Ascending aorta (tissue), 2 donors: ENCODE measurements around the gene VEGFA. TPM values are rescaled to one million over a fixed set of nuclear protein-coding genes. Genes with fewer than 3 reads are reported as not detected.

Source experiments
- DNase-seq, 2 donors: peaks; one replicate each; pipeline ENCODE4 v3.0.0-alpha.2; 2019; ENCODE audit warnings: low spot score in 2 of 2
- H3K27ac ChIP-seq, 2 donors: fragments of 200-600 bp; sonication (generic); one replicate each; pipeline ENCODE4 v1.5.1; 2016 to 2017; ENCODE audit warnings: mild to moderate bottlenecking in 1 of 2
- H3K27me3 ChIP-seq: fragments of 200-600 bp; sonication (generic); one replicate; pipeline ENCODE4 v1.5.1; 2017
- H3K36me3 ChIP-seq, 2 donors: fragments of 200-600 bp; sonication (generic); one replicate each; pipeline ENCODE4 v1.5.1; 2016
- H3K4me1 ChIP-seq, 2 donors: fragments of 200-600 bp; sonication (generic); one replicate each; pipeline ENCODE4 v1.5.1; 2016 to 2017; ENCODE audit warnings: mild to moderate bottlenecking in 1 of 2
- H3K4me3 ChIP-seq, 2 donors: fragments of 200-600 bp; sonication (generic); one replicate each; pipeline ENCODE4 v1.5.1; 2016 to 2017; ENCODE audit warnings: mild to moderate bottlenecking in 1 of 2
- H3K9me3 ChIP-seq, 2 donors: fragments of 200-600 bp; sonication (generic); one replicate each; pipeline ENCODE4 v1.5.1; 2016
- intact Hi-C: fragments of 100-400 bp; cut with DNase I; formaldehyde crosslinking; loops from one replicate; pipeline ENCODE4 v1.15.1; 2023
- total RNA-seq: library from RNA; depleted of rRNA; stranded (reverse); fragments of >200 nt; gene quantifications from one replicate; pipeline ENCODE4 v1.1.0, GENCODE V29; 2016
- TF ChIP-seq, protein P1 (sequence below), 3 experiments: fragments of 200-600 bp in 2 of 3; fragments of 450-650 bp in 1 of 3; sonication (generic) in 2 of 3; IDR thresholded peaks; one replicate each; pipeline ENCODE4 v1.5.1; 2016 to 2019; ENCODE audit warnings: antibody characterized with exemption in 3 of 3, mild to moderate bottlenecking in 1 of 3, moderate library complexity in 1 of 3

Gene VEGFA
- total RNA-seq, 1 donor from 2014 or later, result 110 TPM

DNA sequence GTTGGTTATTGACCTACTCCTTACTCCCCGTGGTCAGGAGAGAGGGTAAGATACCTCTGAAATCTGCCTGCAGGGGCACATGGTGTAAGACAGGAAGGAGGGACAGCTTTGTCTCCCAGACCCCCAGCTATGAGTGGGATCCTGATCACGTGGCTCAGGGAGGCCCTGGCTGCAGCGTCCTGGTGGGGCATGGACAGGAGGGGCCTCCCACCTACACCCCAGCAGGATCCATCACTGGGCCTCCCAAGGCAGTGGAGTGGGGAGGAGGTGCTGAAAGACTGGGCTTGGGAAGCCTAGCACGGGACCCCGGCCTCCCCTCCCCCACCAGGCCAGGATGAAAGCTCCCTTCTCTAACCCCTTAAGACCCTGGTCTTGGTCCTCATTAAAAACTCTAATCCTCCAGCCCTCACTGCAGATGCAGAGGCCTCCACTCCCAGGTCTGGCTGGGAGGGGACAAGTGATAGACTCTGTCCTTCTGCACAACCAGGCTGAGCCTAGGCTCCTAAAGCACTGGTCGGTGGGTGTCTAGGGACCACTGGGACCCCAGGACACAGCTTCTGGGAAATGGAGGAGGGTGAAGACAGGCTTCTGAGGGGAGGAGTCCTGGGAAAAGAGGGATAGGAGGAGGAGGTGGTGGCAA lies 29.6 kb upstream of the VEGFA start:
- intact Hi-C loops, result no loop called here
- H3K36me3 ChIP-seq, result no peaks in the 10 kb centered on the region
- H3K4me3 ChIP-seq, result no peak overlapping the region
- no peak overlapping the region for H3K27ac ChIP-seq
- TF ChIP-seq, protein P1, sequence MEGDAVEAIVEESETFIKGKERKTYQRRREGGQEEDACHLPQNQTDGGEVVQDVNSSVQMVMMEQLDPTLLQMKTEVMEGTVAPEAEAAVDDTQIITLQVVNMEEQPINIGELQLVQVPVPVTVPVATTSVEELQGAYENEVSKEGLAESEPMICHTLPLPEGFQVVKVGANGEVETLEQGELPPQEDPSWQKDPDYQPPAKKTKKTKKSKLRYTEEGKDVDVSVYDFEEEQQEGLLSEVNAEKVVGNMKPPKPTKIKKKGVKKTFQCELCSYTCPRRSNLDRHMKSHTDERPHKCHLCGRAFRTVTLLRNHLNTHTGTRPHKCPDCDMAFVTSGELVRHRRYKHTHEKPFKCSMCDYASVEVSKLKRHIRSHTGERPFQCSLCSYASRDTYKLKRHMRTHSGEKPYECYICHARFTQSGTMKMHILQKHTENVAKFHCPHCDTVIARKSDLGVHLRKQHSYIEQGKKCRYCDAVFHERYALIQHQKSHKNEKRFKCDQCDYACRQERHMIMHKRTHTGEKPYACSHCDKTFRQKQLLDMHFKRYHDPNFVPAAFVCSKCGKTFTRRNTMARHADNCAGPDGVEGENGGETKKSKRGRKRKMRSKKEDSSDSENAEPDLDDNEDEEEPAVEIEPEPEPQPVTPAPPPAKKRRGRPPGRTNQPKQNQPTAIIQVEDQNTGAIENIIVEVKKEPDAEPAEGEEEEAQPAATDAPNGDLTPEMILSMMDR (IDR thresholded peaks at IDR 0.05), result no peak
- no peaks in the 10 kb centered on the region for H3K9me3 ChIP-seq
- no peaks in the 10 kb centered on the region for H3K4me1 ChIP-seq
- no peaks in the 10 kb centered on the region for H3K27me3 ChIP-seq
- DNase-seq, result peak in 1 of 2 donors; percentile 45

DNA sequence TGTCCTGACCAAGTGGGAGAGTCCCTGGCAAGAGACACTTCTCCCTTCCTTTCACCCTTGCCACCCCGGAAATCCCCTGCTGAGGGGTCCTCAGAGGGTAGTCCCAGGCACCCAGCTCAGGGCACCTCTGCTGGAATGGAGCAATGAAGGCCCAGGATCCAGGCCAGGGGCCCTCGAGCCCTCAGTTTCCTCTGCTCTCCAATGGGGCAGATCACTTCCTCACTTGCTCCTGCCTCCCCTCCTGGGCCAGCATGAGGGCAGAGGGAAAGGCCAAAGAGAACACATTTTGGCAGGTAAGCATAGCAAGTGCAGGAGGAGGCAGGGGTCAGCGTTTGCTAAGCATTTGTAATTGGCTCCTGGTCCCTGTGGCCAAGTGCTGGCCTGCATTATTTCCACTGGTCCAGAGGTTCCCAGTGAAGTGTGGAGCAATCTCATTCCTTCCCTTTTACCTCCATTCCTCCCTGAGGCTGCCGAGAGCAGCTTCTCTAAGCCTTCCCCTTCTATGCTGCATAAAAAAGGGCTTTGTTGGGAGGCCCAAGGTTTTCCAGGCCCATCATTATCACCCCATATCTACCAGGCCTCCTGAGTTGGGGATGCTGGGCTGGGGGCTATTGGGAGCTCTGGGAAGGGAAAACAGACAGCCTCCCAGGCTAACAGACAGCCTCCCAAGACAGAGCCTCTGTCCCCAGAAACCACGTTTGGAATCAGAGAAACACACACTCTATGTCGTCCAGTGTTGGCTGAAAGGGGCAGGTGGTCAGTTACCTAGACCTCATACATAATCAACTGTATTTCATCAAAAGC lies 28.8 kb upstream of the VEGFA start:
- H3K36me3 ChIP-seq, result no peaks in the 10 kb centered on the region
- no peaks in the 10 kb centered on the region for H3K4me1 ChIP-seq
- no peaks in the 10 kb centered on the region for H3K27me3 ChIP-seq
- peak in 1 of 2 donors; percentile 45 for DNase-seq
- TF ChIP-seq, protein P1 (IDR thresholded peaks at IDR 0.05), result no peak
- H3K27ac ChIP-seq, result no peak overlapping the region
- no peak overlapping the region for H3K4me3 ChIP-seq
- no peaks in the 10 kb centered on the region for H3K9me3 ChIP-seq
- intact Hi-C loops, result no loop called here

DNA sequence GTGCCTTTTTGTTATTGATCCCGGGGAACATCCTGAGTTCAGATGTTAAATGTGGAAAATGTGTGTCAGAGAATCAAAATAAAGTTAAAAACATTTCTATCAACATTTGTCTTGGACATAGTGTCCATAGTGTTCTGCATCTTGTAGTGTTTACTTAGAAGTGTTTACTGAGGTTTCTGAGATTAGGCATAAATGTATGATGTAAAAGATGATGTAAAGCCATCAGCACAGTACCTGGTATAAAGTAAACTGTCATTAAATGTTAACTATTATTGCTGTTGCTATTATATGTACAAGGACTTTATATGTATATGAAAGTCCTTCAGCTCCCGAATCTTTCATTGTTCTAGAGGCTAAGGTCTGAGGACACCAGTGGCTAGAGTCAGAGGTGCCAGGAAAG lies 28.2 kb upstream of the VEGFA start:
- Histone ChIP-seq H3K36me3 (no peaks in the 10 kb centered on the region), H3K27me3 (no peaks in the 10 kb centered on the region), H3K27ac (no peak overlapping the region), H3K9me3 (no peaks in the 10 kb centered on the region), H3K4me3 (no peak overlapping the region), H3K4me1 (no peaks in the 10 kb centered on the region)
- no peak for DNase-seq
- intact Hi-C loops, result no loop called here
- TF ChIP-seq, protein P1 (IDR thresholded peaks at IDR 0.05), result no peak

DNA sequence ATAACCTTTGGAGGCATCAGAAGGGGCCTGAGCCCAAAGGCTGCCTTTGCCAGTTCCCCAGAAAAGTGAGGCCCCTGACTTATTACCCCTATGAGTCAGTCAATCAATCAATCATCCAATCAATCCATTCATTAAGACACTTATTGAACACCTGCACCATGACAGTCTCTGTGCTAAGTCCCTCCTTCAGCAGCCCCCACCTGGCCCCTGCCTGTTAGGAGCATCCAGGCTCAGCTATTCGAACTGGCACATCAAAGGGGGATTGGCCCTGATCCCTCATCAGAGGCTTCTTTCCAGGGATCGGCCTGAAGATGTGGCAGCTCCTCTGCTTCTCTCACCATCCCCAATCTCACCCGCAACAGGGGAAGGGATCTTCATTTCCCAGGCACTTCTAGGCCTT lies 27.7 kb upstream of the VEGFA start:
- intact Hi-C loops, result no loop called here
- TF ChIP-seq, protein P1 (IDR thresholded peaks at IDR 0.05), result no peak
- Histone ChIP-seq H3K27me3 (no peaks in the 10 kb centered on the region), H3K36me3 (no peaks in the 10 kb centered on the region), H3K4me1 (no peaks in the 10 kb centered on the region), H3K4me3 (no peak overlapping the region), H3K27ac (no peak overlapping the region), H3K9me3 (no peaks in the 10 kb centered on the region)
- DNase-seq, result peak in 1 of 2 donors; percentile 30

- Histone ChIP-seq H3K36me3 (no peaks in the 10 kb centered on the region), H3K4me3 (no peak overlapping the region), H3K27ac (no peak overlapping the region), H3K27me3 (no peaks in the 10 kb centered on the region), H3K4me1 (no peaks in the 10 kb centered on the region), H3K9me3 (no peaks in the 10 kb centered on the region)
- intact Hi-C loops, result no loop called here
- peak in 1 of 2 donors; percentile 55 for DNase-seq
- TF ChIP-seq, protein P1 (IDR thresholded peaks at IDR 0.05), result no peak
Observed at GRCh38 chr6:43742931-43743632, 26.9 kb upstream of the VEGFA start.
